Measurements from ENCODE around the gene SNX5.

GRCh38 chr20:17941826-17942196 is 26.8 kb downstream of the SNX5 start:
- TF ChIP-seq CTCF (CRISPR knock-in tag; IDR thresholded peaks at IDR 0.05) (no peak), MTA3 (CRISPR knock-in tag; IDR thresholded peaks at IDR 0.05) (no peak), SMAD9 (CRISPR knock-in tag; IDR thresholded peaks at IDR 0.05) (no peak), ATF2 (CRISPR knock-in tag; IDR thresholded peaks at IDR 0.05) (no peak), CHD2 (IDR thresholded peaks at IDR 0.05; ENCODE audit: low read depth, low read length) (no peak), FOXA1 (IDR thresholded peaks at IDR 0.05) (no peak), FOXA1 (CRISPR knock-in tag; IDR thresholded peaks at IDR 0.05) (no peak)
